GM10266 (cell line): Measurements from ENCODE around the gene SPIN2B.
"Not testable (repeated sequence)": the region's sequence is repeated elsewhere in the genome, so short reads cannot be mapped to it uniquely, and the experiment has no call there.

Source experiments
- DNase-seq: peaks from one replicate; pipeline ENCODE4 v3.0.0; 2012; ENCODE audit errors: extremely low spot score
- CTCF ChIP-seq: IDR thresholded peaks from 2 replicates; pipeline ENCODE4 v1.5.1; 2012; ENCODE audit warnings: mild to moderate bottlenecking, low read depth; ENCODE audit not compliant: control insufficient read depth, insufficient read depth; ENCODE audit errors: missing control alignments

SPIN2B gene

GRCh38 chrX:57134702-57135101, 13.4 kb upstream of the SPIN2B start:
- DNase-seq = no peak
- TF ChIP-seq CTCF = no peak

DNA sequence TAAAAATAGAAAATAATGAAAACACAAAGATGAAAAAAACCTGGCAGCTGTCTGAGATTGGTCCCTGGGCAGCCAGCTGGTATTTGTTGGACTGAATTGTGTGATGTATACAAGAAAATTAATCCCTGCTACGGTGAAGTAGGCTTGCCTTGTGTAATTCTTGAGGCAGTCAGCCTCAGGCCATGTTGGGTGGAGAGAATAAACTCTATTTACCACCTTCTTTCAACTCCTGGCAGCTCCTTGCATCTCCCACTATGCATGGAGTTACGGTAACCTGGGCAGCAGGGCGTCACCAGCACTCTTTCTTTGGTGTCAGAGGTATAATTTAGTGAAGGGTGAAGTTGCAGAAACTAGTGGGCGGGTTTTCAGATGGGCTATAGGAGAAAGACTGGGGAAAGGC, 12.4 kb upstream of the SPIN2B start:
- TF ChIP-seq CTCF = no peak
- no peak for DNase-seq

DNA sequence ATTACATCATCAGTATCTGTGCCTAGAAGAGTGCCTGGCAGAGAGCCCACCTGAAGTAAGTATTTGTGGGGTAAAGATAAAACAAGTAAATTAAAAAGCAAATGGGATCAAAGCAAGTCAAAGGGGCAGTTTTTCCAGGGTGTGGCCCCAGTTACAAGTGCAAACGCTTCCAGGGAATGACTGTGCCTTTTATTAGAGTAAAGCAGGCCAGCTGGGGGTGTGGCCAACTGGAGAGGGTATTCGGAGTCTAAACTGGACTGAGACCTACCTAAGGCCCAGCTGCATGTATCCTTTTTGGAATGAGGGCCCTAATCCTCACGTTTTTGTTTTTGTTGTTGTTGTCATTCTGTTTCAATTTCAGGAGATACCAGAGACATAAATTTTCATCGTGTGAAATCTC, 11.9 kb upstream of the SPIN2B start:
- DNase-seq = not testable (repeated sequence)

DNA sequence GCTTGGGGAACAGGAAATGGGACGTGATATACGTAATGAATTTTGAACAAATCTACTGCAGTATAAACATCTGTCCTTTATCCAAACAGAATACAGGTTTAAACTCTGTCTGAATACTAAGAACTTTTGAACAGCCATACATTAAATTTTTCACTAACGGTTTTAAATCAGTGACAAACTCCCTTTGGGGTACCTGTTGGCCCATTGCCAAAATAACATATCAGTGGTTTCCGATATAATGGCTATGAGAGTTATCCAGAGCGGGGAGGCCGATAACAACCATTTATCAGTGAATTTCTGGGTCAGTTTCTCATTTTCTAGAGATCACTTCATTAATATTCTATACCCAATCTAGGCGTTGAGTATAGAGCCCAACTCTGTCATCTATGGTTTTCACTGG, 10.7 kb upstream of the SPIN2B start:
- no peak for TF ChIP-seq CTCF
- no peak for DNase-seq

- DNase-seq = no peak
- no peak for TF ChIP-seq CTCF
Measured at GRCh38 chrX:57121816-57122215, 468 bp upstream of the SPIN2B start.

- DNase-seq = not testable (repeated sequence)
Measured at GRCh38 chrX:57120619-57121161, 658 bp downstream of the SPIN2B start.

- no peak for TF ChIP-seq CTCF
- no peak for DNase-seq
Measured at GRCh38 chrX:57119416-57119815, 1.9 kb downstream of the SPIN2B start.

- DNase-seq = not testable (repeated sequence)
Measured at GRCh38 chrX:57117566-57117965, 3.8 kb downstream of the SPIN2B start.

DNA sequence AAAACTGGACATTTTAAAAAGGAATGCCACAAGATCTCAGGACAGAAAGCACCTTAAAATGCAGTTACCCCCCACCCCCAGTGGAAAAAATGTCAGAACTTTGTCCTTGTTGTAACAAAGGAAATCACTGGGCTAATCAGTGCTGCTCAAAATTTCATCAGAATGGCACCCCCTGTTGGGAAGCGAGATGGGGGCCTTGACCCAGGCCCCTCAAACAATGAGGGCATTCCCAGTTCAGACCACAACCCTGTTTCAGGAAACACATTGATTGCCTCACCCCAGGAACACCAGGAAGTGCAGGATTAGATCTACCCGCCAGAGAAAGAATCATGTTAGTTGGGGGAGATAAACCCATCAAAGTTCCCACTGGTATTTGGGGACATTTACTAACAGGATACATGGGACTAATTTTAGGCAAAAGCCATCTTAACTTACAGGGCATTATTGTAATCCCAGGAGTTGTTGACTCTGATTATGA, 16.4 kb downstream of the SPIN2B start:
- no peak for TF ChIP-seq CTCF
- DNase-seq = no peak
